Kidney (tissue), 14 donors: ENCODE measurements around the gene C17orf107. TPM values are rescaled to one million over a fixed set of nuclear protein-coding genes. Genes with fewer than 3 reads are reported as not detected.

Experiments used
- DNase-seq, 5 donors: peaks; one replicate each; pipeline ENCODE4 v3.0.0-alpha.2; 2013 to 2020
- FAIRE-seq: peaks from 2 replicates; lab custom pipeline; 2012; peaks lifted over from hg19 to GRCh38; lab: Jason Lieb, UNC
- H3K27ac ChIP-seq, 2 donors: one replicate each; pipeline ENCODE4 v1.7.0; 2013; ENCODE audit warnings: low read depth in 2 of 2, low read length in 2 of 2, inconsistent platforms in 1 of 2
- H3K27me3 ChIP-seq: one replicate; pipeline ENCODE4 v1.7.1; 2013; ENCODE audit warnings: low read length, inconsistent platforms; ENCODE audit not compliant: control insufficient read depth, insufficient read depth
- H3K36me3 ChIP-seq, 3 donors: one replicate each; pipeline versions ENCODE4 v1.7.0 to v1.7.1; 2013; ENCODE audit warnings: low read length in 3 of 3, control low read depth in 1 of 3, inconsistent platforms in 1 of 3; ENCODE audit not compliant: insufficient read depth in 3 of 3, control insufficient read depth in 2 of 3
- H3K4me1 ChIP-seq, 3 donors: one replicate each; pipeline versions ENCODE4 v1.7.0 to v1.7.1; 2013; ENCODE audit warnings: low read length in 3 of 3, inconsistent platforms in 1 of 3, low read depth in 1 of 3; ENCODE audit not compliant: control insufficient read depth in 2 of 3, insufficient read depth in 2 of 3
- H3K4me3 ChIP-seq, 3 donors: one replicate each; pipeline versions ENCODE4 v1.7.0 to v1.8.1; 2013; ENCODE audit warnings: low read length in 3 of 3, control low read depth in 1 of 3, inconsistent platforms in 1 of 3
- H3K9ac ChIP-seq, 3 donors: one replicate each; pipeline versions ENCODE4 v1.7.0 to v1.7.1; 2013; ENCODE audit warnings: low read length in 3 of 3, control low read depth in 1 of 3, inconsistent platforms in 1 of 3
- H3K9me3 ChIP-seq, 3 donors: one replicate each; pipeline versions ENCODE4 v1.7.0 to v1.7.1; 2013; ENCODE audit warnings: low read length in 3 of 3, control low read depth in 1 of 3, inconsistent platforms in 1 of 3; ENCODE audit not compliant: control insufficient read depth in 2 of 3, insufficient read depth in 1 of 3
- intact Hi-C: fragments of 100-400 bp; cut with DNase I; formaldehyde crosslinking; loops from one replicate; pipeline ENCODE4 v1.11.1; 2022
- polyA plus RNA-seq: library from polyadenylated mRNA; stranded (reverse); fragments of 350-450 nt; fragmentation: Illumina TruSeq; extraction: RNeasy Lipid Tissue Mini Kit (QIAGEN cat#74804); gene quantifications from one replicate; pipeline ENCODE4 v1.2.3, GENCODE V29; 2014; ENCODE audit warnings: low read depth, low replicate concordance; ENCODE audit not compliant: insufficient read depth
- total RNA-seq: library from RNA; stranded (reverse); fragmentation: NEBNext Ultra II Directional; extraction: Animal tissue kit (Norgen Biotek cat#: 25700); gene quantifications from one replicate; pipeline ENCODE4 v1.2.1, GENCODE V29; 2021
- TF ChIP-seq, protein P1 (sequence below): IDR thresholded peaks from 3 replicates; pipeline ENCODE4 v1.5.1; 2012; ENCODE audit warnings: mild to moderate bottlenecking, moderate library complexity, borderline replicate concordance; ENCODE audit not compliant: insufficient read depth; ENCODE audit errors: extremely low read depth
- donor health status: control.
- donor health status: control.
- donor health status: control.
- donor health status: control.
- donor health status: control.
- donor health status: DM: yes; HTN: yes; CAD: no.
- donor health status: Normal renal cell carcinoma (clear cell type).

The C17orf107 gene
- total and polyA plus RNA-seq, 2 donors from 2014 or later: 2.5 to 4.4 TPM

DNA sequence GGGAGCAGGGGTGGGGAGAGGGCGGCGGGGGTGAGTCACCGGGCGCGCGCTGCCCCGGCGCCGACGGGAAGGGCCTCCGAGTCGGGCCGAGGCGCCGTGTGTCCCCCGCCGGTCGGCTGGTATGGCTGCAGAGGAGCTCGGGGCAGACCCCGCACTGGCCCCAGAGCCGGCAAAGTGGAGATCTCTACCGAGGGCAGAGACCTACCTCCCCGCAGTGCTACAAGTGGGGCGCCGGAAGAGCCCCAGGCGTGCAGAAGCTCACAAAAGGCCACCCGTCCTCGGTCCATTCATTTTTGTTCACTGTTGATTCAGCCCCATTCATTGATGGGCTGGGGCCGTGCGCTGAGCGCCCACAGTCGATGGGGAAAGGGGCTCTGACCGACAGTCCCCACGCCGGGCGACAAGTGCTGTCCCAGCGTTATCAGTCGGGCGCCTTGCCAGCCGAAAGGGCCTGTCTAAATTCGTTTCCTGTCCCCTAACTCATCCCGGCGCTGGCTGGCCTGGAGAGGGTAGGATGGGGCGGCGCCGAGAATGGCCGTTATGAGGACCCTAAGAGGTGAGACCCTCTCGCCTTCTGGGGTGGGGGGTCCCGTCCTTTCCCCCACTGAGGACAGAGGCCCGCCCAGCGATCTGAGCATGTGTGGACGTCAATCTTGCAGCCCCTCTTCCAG lies 50.9 kb downstream of the C17orf107 start:
- Histone ChIP-seq H3K4me3 (peak overlapping the region; percentile 12 to 64 (median 62)), H3K9ac (peak overlapping the region in 2 of 3 donors; percentile 77 to 80), H3K27me3 (no peaks in the 10 kb centered on the region), H3K4me1 (peaks cover 0 to 24% (median 14%) of the 10 kb centered on the region in 3 donors), H3K27ac (peak overlapping the region; percentile 91 to 97), H3K36me3 (peaks cover 3 to 8% (median 5%) of the 10 kb centered on the region in 3 donors), H3K9me3 (no peaks in the 10 kb centered on the region)
- FAIRE-seq (no peak), DNase-seq (peak in 3 of 5 donors; percentile 78 to 92 (median 79))
- TF ChIP-seq, protein P1, sequence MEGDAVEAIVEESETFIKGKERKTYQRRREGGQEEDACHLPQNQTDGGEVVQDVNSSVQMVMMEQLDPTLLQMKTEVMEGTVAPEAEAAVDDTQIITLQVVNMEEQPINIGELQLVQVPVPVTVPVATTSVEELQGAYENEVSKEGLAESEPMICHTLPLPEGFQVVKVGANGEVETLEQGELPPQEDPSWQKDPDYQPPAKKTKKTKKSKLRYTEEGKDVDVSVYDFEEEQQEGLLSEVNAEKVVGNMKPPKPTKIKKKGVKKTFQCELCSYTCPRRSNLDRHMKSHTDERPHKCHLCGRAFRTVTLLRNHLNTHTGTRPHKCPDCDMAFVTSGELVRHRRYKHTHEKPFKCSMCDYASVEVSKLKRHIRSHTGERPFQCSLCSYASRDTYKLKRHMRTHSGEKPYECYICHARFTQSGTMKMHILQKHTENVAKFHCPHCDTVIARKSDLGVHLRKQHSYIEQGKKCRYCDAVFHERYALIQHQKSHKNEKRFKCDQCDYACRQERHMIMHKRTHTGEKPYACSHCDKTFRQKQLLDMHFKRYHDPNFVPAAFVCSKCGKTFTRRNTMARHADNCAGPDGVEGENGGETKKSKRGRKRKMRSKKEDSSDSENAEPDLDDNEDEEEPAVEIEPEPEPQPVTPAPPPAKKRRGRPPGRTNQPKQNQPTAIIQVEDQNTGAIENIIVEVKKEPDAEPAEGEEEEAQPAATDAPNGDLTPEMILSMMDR: no peak
- intact Hi-C loops: no loop called here

DNA sequence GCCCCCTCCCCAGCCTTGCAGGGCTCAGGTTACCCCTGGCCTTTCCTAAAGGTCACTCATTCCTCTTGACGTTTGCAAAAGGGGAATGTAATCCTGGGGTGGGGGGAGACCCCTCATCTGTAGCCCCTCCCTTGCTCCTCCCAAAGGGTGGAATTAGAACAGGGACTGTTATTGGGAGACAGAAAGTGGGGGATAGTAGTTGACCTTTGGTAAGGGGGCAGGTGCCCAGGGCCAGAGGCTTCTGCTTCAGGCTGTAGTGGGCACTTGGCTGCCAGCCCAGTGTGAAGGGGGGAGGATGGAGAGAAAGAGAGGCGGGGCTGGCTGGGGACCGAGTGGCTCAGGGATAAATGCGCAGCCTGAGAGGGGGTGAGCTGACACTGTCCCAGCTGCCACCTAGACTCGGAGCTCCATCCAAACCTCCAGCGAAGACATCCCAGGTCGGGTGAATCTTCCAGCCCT lies 51.4 kb downstream of the C17orf107 start, which contains the start of gene ENO3:
ENO3 (plus strand) TSS at position 374 of the 459 bp plus-strand sequence. CDS start 711 bp downstream, outside the sequence.
- FAIRE-seq (no peak), DNase-seq (peak in 2 of 5 donors; percentile 51 to 81)

DNA sequence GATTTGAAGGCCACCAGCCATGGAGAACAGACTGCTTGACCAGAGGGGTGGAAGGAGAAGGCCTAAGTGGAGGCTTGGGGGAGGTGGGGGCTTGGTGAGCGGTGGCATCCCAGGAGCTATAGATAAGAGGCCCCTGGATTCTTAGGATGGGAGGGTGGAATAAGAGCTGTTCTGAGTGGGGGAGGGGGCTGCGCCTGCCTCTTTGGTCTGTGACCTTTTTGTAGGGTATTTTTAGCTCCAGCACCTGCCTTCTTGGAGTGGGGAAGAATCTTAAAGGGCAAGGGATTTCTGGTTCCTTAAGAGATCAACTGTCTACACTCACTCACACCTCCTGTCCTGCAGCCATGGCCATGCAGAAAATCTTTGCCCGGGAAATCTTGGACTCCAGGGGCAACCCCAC lies 52.1 kb downstream of the C17orf107 start:
- Histone ChIP-seq H3K9me3 (no peaks in the 10 kb centered on the region), H3K4me1 (peaks cover 0 to 15% (median 10%) of the 10 kb centered on the region in 3 donors), H3K36me3 (peaks cover 0 to 3% (median 0%) of the 10 kb centered on the region in 3 donors), H3K4me3 (no peak overlapping the region), H3K27ac (no peak overlapping the region), H3K9ac (no peak overlapping the region), H3K27me3 (no peaks in the 10 kb centered on the region)
- no peak for DNase-seq
- TF ChIP-seq, protein P1: no peak
- intact Hi-C loops: no loop called here
- no peak for FAIRE-seq

More for the DNA sequence above, 51.4 kb downstream of the C17orf107 start, which contains the start of gene ENO3:
- intact Hi-C loops: no loop called here
- TF ChIP-seq, protein P1: no peak
- Histone ChIP-seq H3K27ac (peak within 1 kb of the TSS; percentile 91 to 97), H3K36me3 (peaks cover 2 to 8% (median 4%) of the 10 kb centered on the region in 3 donors), H3K4me1 (peaks cover 0 to 19% (median 14%) of the 10 kb centered on the region in 3 donors), H3K9me3 (no peaks in the 10 kb centered on the region), H3K27me3 (no peaks in the 10 kb centered on the region), H3K9ac (peak within 1 kb of the TSS in 2 of 3 donors; percentile 77 to 80), H3K4me3 (peak within 1 kb of the TSS; percentile 18 to 64 (median 62))

Other genes with a start within 250 kb of the C17orf107 start
- 49.0 TPM for gene PELP1, start 195.4 kb upstream of the C17orf107 start, total RNA-seq
- gene PELP1, start 195.4 kb upstream of the C17orf107 start, polyA plus RNA-seq: 20.9 TPM
- 63.1 TPM for gene ARRB2, start 188.9 kb upstream of the C17orf107 start, total RNA-seq
- 32.8 TPM for gene ARRB2, start 188.9 kb upstream of the C17orf107 start, polyA plus RNA-seq
- gene MED11, start 168.1 kb upstream of the C17orf107 start, total RNA-seq: 19.0 TPM
- gene MED11, start 168.1 kb upstream of the C17orf107 start, polyA plus RNA-seq: 58.4 TPM
- gene ZMYND15, start 159.7 kb upstream of the C17orf107 start, total RNA-seq: 5.1 TPM
- gene ZMYND15, start 159.7 kb upstream of the C17orf107 start, polyA plus RNA-seq: 1.3 TPM
- gene CXCL16, start 159.6 kb upstream of the C17orf107 start, total RNA-seq: 83.0 TPM
- 22.5 TPM for gene CXCL16, start 159.6 kb upstream of the C17orf107 start, polyA plus RNA-seq
- 0.88 TPM for gene TM4SF5, start 127.7 kb upstream of the C17orf107 start, total RNA-seq
- 31.3 TPM for gene TM4SF5, start 127.7 kb upstream of the C17orf107 start, polyA plus RNA-seq
- gene VMO1, start 113.2 kb upstream of the C17orf107 start, total RNA-seq: 3.0 TPM
- gene VMO1, start 113.2 kb upstream of the C17orf107 start, polyA plus RNA-seq: 2.5 TPM
- 0.35 TPM for gene GLTPD2, start 110.6 kb upstream of the C17orf107 start, total RNA-seq
- 12.5 TPM for gene GLTPD2, start 110.6 kb upstream of the C17orf107 start, polyA plus RNA-seq
- 103 TPM for gene PSMB6, start 103.4 kb upstream of the C17orf107 start, total RNA-seq
- 317 TPM for gene PSMB6, start 103.4 kb upstream of the C17orf107 start, polyA plus RNA-seq
- gene PLD2, start 92.4 kb upstream of the C17orf107 start, total RNA-seq: 45.4 TPM
- 9.2 TPM for gene PLD2, start 92.4 kb upstream of the C17orf107 start, polyA plus RNA-seq
- gene MINK1, start 66.2 kb upstream of the C17orf107 start, total RNA-seq: 118 TPM
- 21.2 TPM for gene MINK1, start 66.2 kb upstream of the C17orf107 start, polyA plus RNA-seq
- gene CHRNE, start 3.6 kb downstream of the C17orf107 start, total RNA-seq: 1.3 TPM
- gene CHRNE, start 3.6 kb downstream of the C17orf107 start, polyA plus RNA-seq: 0.82 TPM
- not detected for gene GP1BA, start 32.7 kb downstream of the C17orf107 start, total RNA-seq
- gene GP1BA, start 32.7 kb downstream of the C17orf107 start, polyA plus RNA-seq: not detected
- gene SLC25A11, start 40.5 kb downstream of the C17orf107 start, total RNA-seq: 60.0 TPM
- gene SLC25A11, start 40.5 kb downstream of the C17orf107 start, polyA plus RNA-seq: 173 TPM
- gene RNF167, start 40.7 kb downstream of the C17orf107 start, total RNA-seq: 95.0 TPM
- gene RNF167, start 40.7 kb downstream of the C17orf107 start, polyA plus RNA-seq: 188 TPM
- 496 TPM for gene PFN1, start 49.0 kb downstream of the C17orf107 start, total RNA-seq
- 614 TPM for gene PFN1, start 49.0 kb downstream of the C17orf107 start, polyA plus RNA-seq
- gene ENO3, start 51.6 kb downstream of the C17orf107 start, total RNA-seq: 6.9 TPM
- gene ENO3, start 51.6 kb downstream of the C17orf107 start, polyA plus RNA-seq: 17.8 TPM
- 73.6 TPM for gene SPAG7, start 68.3 kb downstream of the C17orf107 start, total RNA-seq
- 157 TPM for gene SPAG7, start 68.3 kb downstream of the C17orf107 start, polyA plus RNA-seq
- gene CAMTA2, start 88.1 kb downstream of the C17orf107 start, total RNA-seq: 47.1 TPM
- 40.1 TPM for gene CAMTA2, start 88.1 kb downstream of the C17orf107 start, polyA plus RNA-seq
- 1.5 TPM for gene INCA1, start 98.0 kb downstream of the C17orf107 start, total RNA-seq
- gene INCA1, start 98.0 kb downstream of the C17orf107 start, polyA plus RNA-seq: 1.6 TPM
- 168 TPM for gene KIF1C, start 98.4 kb downstream of the C17orf107 start, total RNA-seq
- gene KIF1C, start 98.4 kb downstream of the C17orf107 start, polyA plus RNA-seq: 69.6 TPM
- 0.19 TPM for gene SLC52A1, start 135.9 kb downstream of the C17orf107 start, total RNA-seq
- 0.90 TPM for gene SLC52A1, start 135.9 kb downstream of the C17orf107 start, polyA plus RNA-seq
- 10.0 TPM for gene ZFP3, start 178.9 kb downstream of the C17orf107 start, total RNA-seq
- 3.4 TPM for gene ZFP3, start 178.9 kb downstream of the C17orf107 start, polyA plus RNA-seq
- 8.0 TPM for gene ZNF232, start 212.3 kb downstream of the C17orf107 start, total RNA-seq
- gene ZNF232, start 212.3 kb downstream of the C17orf107 start, polyA plus RNA-seq: 6.9 TPM
- gene USP6, start 216.5 kb downstream of the C17orf107 start, total RNA-seq: 0.19 TPM
- 0.06 TPM for gene USP6, start 216.5 kb downstream of the C17orf107 start, polyA plus RNA-seq